Measurements from ENCODE around the gene FKBP1A.

GRCh38 chr20:1401451-1401907, 8.6 kb upstream of the FKBP1A start:
- TF ChIP-seq, protein P1, sequence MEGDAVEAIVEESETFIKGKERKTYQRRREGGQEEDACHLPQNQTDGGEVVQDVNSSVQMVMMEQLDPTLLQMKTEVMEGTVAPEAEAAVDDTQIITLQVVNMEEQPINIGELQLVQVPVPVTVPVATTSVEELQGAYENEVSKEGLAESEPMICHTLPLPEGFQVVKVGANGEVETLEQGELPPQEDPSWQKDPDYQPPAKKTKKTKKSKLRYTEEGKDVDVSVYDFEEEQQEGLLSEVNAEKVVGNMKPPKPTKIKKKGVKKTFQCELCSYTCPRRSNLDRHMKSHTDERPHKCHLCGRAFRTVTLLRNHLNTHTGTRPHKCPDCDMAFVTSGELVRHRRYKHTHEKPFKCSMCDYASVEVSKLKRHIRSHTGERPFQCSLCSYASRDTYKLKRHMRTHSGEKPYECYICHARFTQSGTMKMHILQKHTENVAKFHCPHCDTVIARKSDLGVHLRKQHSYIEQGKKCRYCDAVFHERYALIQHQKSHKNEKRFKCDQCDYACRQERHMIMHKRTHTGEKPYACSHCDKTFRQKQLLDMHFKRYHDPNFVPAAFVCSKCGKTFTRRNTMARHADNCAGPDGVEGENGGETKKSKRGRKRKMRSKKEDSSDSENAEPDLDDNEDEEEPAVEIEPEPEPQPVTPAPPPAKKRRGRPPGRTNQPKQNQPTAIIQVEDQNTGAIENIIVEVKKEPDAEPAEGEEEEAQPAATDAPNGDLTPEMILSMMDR (IDR thresholded peaks at IDR 0.05), result no peak
- TF ChIP-seq, protein P2, sequence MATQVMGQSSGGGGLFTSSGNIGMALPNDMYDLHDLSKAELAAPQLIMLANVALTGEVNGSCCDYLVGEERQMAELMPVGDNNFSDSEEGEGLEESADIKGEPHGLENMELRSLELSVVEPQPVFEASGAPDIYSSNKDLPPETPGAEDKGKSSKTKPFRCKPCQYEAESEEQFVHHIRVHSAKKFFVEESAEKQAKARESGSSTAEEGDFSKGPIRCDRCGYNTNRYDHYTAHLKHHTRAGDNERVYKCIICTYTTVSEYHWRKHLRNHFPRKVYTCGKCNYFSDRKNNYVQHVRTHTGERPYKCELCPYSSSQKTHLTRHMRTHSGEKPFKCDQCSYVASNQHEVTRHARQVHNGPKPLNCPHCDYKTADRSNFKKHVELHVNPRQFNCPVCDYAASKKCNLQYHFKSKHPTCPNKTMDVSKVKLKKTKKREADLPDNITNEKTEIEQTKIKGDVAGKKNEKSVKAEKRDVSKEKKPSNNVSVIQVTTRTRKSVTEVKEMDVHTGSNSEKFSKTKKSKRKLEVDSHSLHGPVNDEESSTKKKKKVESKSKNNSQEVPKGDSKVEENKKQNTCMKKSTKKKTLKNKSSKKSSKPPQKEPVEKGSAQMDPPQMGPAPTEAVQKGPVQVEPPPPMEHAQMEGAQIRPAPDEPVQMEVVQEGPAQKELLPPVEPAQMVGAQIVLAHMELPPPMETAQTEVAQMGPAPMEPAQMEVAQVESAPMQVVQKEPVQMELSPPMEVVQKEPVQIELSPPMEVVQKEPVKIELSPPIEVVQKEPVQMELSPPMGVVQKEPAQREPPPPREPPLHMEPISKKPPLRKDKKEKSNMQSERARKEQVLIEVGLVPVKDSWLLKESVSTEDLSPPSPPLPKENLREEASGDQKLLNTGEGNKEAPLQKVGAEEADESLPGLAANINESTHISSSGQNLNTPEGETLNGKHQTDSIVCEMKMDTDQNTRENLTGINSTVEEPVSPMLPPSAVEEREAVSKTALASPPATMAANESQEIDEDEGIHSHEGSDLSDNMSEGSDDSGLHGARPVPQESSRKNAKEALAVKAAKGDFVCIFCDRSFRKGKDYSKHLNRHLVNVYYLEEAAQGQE (IDR thresholded peaks at IDR 0.05; ENCODE audit: low read depth, low read length), result no peak
- TF ChIP-seq, protein P3, sequence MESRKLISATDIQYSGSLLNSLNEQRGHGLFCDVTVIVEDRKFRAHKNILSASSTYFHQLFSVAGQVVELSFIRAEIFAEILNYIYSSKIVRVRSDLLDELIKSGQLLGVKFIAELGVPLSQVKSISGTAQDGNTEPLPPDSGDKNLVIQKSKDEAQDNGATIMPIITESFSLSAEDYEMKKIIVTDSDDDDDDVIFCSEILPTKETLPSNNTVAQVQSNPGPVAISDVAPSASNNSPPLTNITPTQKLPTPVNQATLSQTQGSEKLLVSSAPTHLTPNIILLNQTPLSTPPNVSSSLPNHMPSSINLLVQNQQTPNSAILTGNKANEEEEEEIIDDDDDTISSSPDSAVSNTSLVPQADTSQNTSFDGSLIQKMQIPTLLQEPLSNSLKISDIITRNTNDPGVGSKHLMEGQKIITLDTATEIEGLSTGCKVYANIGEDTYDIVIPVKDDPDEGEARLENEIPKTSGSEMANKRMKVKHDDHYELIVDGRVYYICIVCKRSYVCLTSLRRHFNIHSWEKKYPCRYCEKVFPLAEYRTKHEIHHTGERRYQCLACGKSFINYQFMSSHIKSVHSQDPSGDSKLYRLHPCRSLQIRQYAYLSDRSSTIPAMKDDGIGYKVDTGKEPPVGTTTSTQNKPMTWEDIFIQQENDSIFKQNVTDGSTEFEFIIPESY (IDR thresholded peaks at IDR 0.05; ENCODE audit: borderline replicate concordance, low read depth), result no peak
- TF ChIP-seq TEAD4 (IDR thresholded peaks at IDR 0.05; ENCODE audit: borderline replicate concordance, insufficient read depth), result no peak
- TF ChIP-seq, protein P4, sequence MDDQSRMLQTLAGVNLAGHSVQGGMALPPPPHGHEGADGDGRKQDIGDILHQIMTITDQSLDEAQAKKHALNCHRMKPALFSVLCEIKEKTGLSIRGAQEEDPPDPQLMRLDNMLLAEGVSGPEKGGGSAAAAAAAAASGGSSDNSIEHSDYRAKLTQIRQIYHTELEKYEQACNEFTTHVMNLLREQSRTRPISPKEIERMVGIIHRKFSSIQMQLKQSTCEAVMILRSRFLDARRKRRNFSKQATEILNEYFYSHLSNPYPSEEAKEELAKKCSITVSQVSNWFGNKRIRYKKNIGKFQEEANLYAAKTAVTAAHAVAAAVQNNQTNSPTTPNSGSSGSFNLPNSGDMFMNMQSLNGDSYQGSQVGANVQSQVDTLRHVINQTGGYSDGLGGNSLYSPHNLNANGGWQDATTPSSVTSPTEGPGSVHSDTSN (IDR thresholded peaks at IDR 0.05), result no peak

Measured in SK-N-SH (cell line).